Ammon's horn (tissue), 1 donor: ENCODE measurements around the gene CTSW.
"Not testable (repeated sequence)": the region's sequence is repeated elsewhere in the genome, so short reads cannot be mapped to it uniquely, and the experiment has no call there.

Source experiments
- DNase-seq: peaks from one replicate; pipeline ENCODE4 v3.0.0-alpha.2; 2016; ENCODE audit warnings: low spot score

Gene CTSW

DNA sequence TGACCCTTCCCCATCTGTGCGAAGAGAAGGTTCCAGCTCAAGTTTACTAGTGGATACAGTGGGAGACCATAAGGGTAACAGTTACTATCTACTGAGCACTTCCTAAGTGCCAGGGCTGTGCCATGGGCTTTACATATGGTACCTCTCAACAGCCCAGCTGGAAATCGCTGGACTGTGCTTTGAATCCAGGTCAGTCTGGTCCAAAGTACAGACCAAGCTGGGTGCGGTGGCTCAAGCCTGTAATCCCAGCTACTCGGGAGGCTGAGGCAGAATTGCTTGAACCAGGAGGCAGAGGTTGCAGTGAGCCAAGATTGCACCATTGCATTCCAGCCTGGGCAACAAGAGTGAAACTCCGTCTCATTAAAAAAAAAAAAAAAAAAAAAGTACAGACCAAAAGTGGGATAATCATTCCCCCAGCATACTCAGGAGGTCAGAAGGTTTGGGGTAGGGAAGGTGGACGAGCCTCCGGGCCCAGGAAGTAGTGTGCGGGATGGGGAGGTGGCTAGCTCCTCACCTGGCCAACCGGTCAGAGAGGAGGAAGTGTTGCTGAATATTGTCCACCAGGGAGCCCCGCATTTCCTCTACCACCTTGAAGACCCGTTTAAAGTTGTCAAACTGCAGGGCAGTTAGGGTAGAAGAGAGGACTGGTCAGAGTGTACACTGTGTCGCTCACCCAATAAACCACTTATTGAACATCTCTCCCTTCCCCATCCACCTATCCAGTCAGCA lies 6.3 kb downstream of the CTSW start:
- no peak for DNase-seq

DNA sequence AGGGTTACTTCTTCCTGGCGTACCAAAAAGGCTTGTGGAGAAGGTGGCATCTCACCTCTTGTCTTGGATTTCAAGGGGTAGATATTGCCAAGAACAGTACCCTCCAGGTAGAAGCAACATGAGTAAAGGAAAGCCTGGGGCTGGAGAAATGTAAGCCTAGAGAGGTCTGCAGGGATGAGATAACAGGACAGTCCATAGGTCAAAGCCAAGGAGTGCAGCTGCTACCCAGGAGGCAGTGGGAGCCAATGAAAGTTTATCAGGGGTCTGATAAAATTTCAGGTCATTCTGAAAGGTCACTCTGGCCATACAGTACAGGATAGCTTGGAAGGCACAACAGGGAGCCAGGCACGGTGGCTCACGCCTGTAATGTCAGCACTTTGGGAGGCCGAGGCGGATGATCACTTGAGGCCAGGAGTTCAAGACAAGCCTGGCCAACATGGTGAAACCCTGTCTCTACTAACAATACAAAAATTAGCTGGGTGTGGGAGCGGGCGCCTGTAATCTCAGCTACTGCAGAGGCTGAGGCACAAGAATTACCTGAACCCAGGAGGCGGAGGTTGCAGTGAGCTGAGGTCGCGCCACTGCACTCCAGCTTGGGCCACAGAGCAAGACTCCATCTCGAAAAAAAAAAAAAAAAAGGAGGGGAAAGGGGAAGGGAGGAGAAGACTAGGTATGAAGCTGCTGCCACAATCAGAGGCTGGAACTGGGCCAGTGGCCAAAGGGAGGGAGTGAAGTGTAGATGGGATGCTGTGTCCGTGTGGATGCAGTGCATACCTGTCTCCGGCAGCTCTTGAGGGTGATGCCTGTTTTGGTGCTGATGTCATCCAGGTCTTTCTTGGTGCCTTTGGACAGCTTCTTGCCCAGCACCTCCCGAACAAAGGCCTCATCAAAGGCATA lies 7.4 kb downstream of the CTSW start:
- DNase-seq, result no peak

DNA sequence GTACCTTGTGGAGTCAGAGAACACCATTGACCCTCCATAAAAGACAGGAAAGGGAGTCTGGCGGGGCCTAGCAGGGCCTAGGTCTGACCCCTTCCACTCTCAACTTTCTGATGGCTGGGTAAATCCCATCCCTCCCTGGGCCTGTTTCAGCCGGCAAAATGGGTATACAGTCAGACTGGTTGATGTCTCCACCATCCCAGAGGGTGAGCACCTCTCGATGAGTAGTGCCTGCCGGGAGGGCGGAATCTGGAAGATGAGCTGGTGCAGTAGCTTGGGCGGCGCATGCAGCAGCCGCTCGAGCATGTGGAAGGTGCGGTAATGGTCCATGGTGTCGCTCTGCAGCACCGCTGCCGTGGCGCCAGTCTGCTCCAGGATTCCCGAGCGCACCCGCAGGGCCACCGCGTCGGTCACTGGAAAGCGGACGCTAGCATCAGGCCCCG lies 8.1 kb downstream of the CTSW start:
- no peak for DNase-seq

DNA sequence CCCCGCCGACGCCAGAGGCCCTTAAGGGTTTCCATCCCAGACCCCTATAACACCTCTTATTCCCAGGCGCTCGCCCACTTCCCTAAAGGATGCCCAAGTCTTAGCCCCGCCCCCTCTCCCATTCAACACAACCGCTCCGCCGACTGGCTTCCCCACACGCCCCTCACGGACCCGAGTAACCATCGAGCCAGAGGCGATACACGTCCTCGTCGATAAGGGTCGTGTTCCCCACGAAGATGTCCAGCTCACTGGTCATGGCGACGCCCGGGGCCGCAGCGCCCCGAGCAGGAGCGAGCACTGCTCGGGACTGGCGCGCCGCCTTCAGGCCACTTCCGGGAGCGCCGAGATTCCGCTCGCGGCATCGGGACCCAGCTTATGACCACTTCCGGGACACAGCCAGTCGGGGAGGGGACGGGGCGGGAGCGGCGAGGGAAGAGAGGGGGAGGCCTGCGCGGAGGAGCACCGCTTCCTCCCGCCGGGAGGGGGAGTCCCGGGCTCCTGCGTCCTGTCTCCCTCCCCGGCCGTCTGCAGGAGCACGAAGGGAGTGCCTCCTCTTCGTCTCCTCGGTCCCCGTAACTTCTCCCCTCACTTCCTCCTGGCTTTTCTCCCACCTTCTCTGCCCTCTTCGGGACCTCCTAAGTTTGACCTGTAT lies 8.7 kb downstream of the CTSW start, which contains the start of gene FIBP:
Gene FIBP, minus strand, starts transcription at position 309 of the 652 bp plus-strand sequence. Its CDS starts 53 bp downstream, at position 256.
- DNase-seq, result peak; percentile 98

GRCh38 chr11:65890324-65891218 lies 10.9 kb downstream of the CTSW start, which contains the start of gene CCDC85B:
Gene CCDC85B, plus strand, starts transcription at chr11:65890673. Its CDS starts 111 bp downstream, at chr11:65890784.
- DNase-seq, result peak; percentile 98

- no peak for DNase-seq
Measured at GRCh38 chr11:65891219-65892136, 11.8 kb downstream of the CTSW start.

DNA sequence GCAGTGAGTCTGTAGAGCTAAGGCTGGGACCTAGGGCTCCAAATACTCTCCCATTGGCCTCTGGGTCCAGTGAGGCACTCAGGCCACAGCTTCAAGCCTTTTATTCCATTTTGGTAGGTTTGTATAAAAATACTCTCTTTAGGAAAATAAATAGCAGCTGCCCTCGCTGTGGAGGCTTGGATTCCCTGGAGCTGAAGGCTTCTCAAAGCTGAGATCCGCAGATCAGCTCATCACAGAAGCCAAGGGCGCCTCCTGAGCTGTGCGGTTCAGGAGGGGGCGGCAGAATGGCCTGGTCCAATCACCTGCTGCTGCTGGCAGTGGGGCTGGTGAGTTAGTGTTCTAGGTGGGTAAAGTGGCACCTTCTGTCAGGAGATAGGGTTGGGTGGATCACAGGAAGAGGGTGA lies 12.5 kb downstream of the CTSW start:
- DNase-seq, result not testable (repeated sequence)

DNA sequence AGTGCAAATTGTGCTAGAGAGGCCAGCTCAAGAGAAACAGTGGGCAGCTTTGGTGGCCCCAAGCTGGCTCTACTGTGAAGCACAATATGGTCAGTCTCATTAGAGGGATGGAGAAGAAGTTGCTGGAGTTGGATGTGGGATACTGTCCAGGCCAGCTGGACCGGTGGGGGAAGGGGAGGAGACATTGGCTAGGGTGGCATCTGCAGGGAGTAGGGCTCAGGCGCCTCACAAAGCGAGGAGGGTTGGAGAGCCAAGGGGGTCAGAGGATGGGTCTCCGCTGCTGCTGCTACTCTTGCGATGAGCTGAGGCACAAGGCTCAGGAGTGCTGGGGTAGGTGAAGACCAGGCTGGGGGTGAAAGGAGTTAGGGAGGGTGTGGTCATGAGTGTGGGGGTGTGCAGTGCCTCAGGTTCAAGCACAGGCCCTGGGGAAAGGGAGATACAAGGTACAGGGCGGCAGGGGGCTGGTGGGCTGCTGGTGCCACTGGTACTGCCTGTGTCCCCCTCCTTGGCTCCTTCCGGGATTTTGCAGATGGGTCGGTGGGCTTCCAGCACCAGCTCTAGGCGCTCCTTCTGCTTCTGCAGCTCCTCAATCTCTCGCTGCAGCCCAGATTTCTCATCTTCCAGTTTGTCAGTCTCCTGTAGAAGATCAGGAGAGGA lies 13.2 kb downstream of the CTSW start:
- DNase-seq, result no peak

DNA sequence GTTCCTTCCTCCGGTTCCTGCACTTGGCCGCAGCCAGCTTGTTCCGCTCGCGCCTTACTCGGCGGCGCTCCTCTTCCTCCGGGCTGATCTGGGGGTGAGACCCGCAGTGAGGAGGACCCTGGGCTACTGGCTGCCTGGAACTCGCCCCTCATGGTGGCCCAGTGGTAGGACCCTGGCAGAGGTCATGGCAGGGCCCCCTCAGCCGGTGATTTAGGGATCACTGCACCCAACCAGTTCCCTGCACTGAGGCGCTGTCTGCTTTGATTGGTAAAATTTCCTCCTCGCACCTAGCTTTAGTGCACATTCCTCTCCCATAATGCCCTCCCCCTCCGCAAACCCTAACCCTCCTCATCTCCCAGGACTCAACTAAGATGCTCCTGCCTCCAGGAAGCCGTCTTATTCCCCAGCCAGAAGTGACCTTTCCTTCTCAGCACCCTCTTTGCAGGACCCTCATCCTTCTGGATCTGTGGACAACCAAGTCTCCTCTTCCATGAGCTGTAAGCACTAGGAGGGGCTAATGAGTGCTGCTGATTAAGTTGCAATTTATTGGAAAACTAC lies 14.5 kb downstream of the CTSW start:
- peak; percentile 60 for DNase-seq

GRCh38 chr11:65895482-65895981 lies 15.9 kb downstream of the CTSW start:
- no peak for DNase-seq

DNA sequence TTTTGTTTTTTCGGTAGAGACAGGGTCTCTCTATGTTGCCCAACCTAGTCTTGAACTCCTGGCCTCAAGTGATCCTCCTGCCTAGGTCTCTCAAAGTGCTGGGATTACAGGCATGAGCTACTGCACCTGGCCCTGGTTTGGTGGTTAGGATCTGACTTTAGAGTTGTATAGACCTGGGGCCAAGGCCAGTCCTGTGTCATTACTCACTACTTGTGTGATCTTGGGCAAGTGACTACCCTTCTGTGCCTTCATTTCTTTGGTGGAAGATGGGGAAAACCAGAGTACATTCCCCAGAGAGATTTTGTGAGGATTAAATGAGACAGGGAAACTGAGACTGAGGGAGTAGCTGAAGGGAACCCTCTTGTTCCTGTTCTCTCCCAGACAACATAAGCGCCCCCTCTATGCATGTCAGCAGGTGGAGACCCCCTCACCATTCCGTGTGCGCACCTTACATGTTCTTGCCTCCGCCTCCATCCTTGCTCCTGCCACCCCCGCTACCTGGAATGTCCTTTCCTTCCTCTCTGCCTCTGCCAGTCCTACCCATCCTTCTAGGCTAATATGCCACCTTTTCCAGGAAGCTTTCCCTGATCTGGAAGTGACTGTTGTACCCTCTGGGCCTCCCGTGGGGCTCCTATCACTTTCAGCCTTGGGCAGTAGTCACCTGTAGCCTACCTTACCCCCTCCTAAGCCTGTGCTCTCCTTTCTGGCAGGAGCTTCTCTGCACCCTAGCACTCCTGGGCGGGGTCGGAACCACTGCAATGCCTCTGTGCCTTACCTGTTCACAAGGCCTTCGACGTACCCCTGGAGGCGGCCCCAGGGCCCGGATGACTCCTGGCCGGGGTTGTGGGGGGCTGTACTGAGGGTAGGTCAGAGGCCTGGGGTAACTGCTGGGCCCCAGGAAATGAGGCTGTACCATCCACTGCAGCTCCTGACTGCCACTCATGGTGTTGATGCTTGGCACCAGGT lies 16.7 kb downstream of the CTSW start:
- no peak for DNase-seq

GRCh38 chr11:65897020-65897471 lies 17.4 kb downstream of the CTSW start:
- DNase-seq, result no peak

DNA sequence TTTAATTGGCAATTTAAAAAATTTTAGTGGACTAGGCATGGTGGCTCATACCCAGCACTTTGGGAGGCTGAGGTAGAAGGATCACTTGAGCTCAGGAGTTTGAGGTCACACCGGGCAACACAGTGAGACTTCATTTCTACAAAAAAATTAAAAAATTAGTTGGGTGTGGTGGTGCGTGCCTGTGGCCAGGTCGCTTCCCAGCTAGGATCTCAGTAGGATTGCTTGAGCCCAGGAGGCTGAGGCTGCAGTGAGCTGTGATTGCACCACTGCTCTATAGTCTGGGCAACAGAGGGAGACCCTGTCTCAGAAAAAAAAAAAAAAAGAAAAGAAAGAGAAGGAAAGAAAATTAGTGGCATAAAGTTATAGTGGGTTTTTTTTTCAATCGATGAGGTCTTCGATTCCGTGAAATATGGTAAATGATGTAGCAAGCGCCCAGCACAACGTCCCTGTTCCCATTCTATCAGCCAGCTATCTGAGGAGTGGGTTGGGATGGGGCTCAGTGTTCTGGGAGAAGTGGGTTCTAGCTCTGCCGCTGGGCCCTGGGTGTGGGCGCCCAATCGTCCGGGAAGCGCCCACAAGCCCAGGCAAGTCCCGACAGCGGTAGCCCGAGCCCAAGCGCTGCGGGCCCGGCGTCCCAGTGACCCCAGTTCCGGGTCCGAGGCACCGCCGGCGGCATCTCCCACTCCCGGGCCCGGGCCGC lies 19.2 kb downstream of the CTSW start:
- DNase-seq, result no peak

GRCh38 chr11:65899356-65900124 lies 19.9 kb downstream of the CTSW start:
- DNase-seq, result no peak

DNA sequence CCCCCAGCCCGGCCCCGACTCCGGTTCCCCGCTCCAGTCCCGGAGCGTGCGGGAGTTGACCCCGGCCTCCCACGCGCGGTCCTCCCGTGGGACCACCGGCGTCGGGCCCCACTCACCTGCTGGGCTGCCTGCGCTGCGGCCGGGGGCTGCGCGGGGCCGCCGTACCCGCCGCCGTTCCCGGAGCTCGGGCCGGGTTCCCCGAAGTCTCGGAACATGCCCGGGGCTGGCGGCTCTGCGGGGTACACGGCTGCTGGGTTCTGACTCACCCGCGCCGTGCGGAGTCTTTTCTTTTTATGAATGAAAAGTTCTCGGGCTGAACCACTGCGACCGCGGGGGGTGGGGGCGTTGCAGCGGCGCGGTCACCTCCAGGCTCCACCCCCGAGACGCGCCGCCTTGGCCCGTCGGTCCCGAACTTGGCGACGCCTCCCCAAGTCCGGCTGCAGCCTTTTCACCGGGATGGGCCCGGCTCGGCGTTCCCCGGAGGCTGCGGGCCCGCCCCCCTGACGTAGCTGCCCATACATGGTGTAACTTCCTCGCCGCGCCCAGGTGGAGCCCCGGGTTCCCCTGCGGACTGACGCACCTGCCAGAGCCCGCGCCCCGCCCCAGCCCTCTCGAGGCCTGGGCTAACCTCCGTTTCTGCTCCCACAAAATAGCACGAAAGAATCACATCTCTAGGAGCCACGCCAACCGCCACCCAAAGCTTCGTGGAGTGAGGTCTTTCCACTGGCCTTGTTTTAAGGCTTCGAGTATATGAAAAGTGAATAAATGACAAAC lies 20.7 kb downstream of the CTSW start, which contains the start of gene FOSL1:
Gene FOSL1, minus strand, starts transcription at position 264 of the 774 bp plus-strand sequence. Its CDS starts 49 bp downstream, at position 215.
- DNase-seq, result peak; percentile 73

DNA sequence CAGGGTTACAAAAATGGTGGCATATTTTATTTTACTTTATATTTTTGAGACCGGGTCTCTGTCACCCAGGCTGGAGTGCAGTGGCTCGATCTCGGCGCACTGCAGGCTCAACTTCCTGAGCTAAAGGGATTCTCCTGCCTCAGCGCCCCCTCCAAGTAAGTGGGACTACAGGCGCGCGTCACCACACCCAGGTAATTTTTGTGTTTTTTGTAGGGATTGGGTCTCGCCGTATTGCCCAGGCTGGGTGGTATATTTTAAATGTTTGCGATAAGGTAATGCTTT lies 21.2 kb downstream of the CTSW start:
- DNase-seq, result no peak
